CD8-positive, alpha-beta memory T cell (primary cell): ENCODE data around the gene ZBTB32. TPM values are rescaled to one million over a fixed set of nuclear protein-coding genes. Genes with fewer than 3 reads are reported as not detected.
A peak's percentile ranks its signal among the peaks of the same experiment; 100 is the strongest.

Source experiments
- CTCF ChIA-PET: fragments of 350-600 bp; sonication (Branson Sonifier 250); formaldehyde crosslinking; loops from one replicate; lab custom pipeline; 2021; ENCODE audit warnings: antibody characterized with exemption; lab: Charles Lee
- POLR2A ChIA-PET: fragments of 350-600 bp; sonication (Branson Sonifier 250); formaldehyde crosslinking; loops from one replicate; lab custom pipeline; 2021; ENCODE audit warnings: antibody characterized with exemption; lab: Charles Lee
- DNase-seq, 5 donors: peaks; one replicate each; pipeline versions ENCODE4 v3.0.0 to v3.0.0-alpha.2; 2020 to 2022; ENCODE audit warnings: mixed read lengths in 1 of 5
- H3K27ac ChIP-seq: one replicate; pipeline ENCODE4 v1.7.0; 2013; ENCODE audit warnings: low read depth, mild to moderate bottlenecking, low read length, moderate library complexity
- H3K27me3 ChIP-seq: 2 replicates; pipeline ENCODE4 v1.7.0; 2013; ENCODE audit warnings: low read length, mild to moderate bottlenecking; ENCODE audit not compliant: insufficient read depth, poor library complexity, severe bottlenecking
- H3K36me3 ChIP-seq: 2 replicates; pipeline ENCODE4 v1.7.0; 2013; ENCODE audit warnings: mild to moderate bottlenecking, low read length, moderate library complexity; ENCODE audit not compliant: insufficient read depth
- H3K4me1 ChIP-seq: 2 replicates; pipeline ENCODE4 v1.7.0; 2013; ENCODE audit warnings: mild to moderate bottlenecking, low read length, moderate library complexity; ENCODE audit not compliant: insufficient read depth
- H3K4me3 ChIP-seq: 2 replicates; pipeline ENCODE4 v1.7.0; 2013; ENCODE audit warnings: mild to moderate bottlenecking, low read length
- H3K9me3 ChIP-seq: 2 replicates; pipeline ENCODE4 v1.7.0; 2013; ENCODE audit warnings: mild to moderate bottlenecking, low read length
- H3K27ac Mint-ChIP-seq, 8 donors: one replicate each; pipeline ENCODE4 v1.8.0; 2020 to 2021; ENCODE audit warnings: mixed read lengths in 8 of 8, mild to moderate bottlenecking in 6 of 8, inconsistent platforms in 3 of 8, moderate library complexity in 3 of 8
- H3K27me3 Mint-ChIP-seq, 2 donors: one replicate each; pipeline ENCODE4 v1.8.0; 2020 to 2021; ENCODE audit warnings: mixed read lengths in 2 of 2, mild to moderate bottlenecking in 1 of 2, moderate library complexity in 1 of 2
- H3K36me3 Mint-ChIP-seq, 3 donors: one replicate each; pipeline ENCODE4 v1.8.0; 2020 to 2021; ENCODE audit warnings: mixed read lengths in 3 of 3, inconsistent platforms in 1 of 3, mild to moderate bottlenecking in 1 of 3
- H3K4me1 Mint-ChIP-seq, 3 donors: one replicate each; pipeline ENCODE4 v1.8.0; 2020 to 2021; ENCODE audit warnings: mixed read lengths in 3 of 3, inconsistent platforms in 1 of 3, mild to moderate bottlenecking in 1 of 3
- H3K4me3 Mint-ChIP-seq, 7 donors: one replicate each; pipeline ENCODE4 v1.8.0; 2020 to 2021; ENCODE audit warnings: mixed read lengths in 7 of 7, mild to moderate bottlenecking in 6 of 7, moderate library complexity in 4 of 7, inconsistent platforms in 2 of 7
- H3K9me3 Mint-ChIP-seq, 5 donors: one replicate each; pipeline ENCODE4 v1.8.0; 2020 to 2022; ENCODE audit warnings: mixed read lengths in 5 of 5, mild to moderate bottlenecking in 3 of 5, moderate library complexity in 2 of 5, inconsistent platforms in 1 of 5
- polyA plus RNA-seq: library from polyadenylated mRNA; unstranded; fragments of 300-500 nt; fragmentation: Illumina TruSeq; gene quantifications from one replicate; pipeline ENCODE4 v1.2.3, GENCODE V29; 2021
- total RNA-seq, 2 experiments: library from RNA; stranded (reverse); gene quantifications; one replicate each; pipeline ENCODE4 v1.2.3, GENCODE V29; 2021

Gene ZBTB32
- total and polyA plus RNA-seq, 3 experiments from 2014 or later: 0.77 to 225 (median 223) TPM

GRCh38 chr19:35757749-35758608 is 53.6 kb downstream of the ZBTB32 start, which contains the start of gene PROSER3:
TSS of gene PROSER3 (plus strand) at chr19:35758176. CDS start at chr19:35758216, 40 bp downstream.
- peaks cover 23 to 47% (median 24%) of the 10 kb centered on the region in 3 donors for H3K4me1 Mint-ChIP-seq
- H3K9me3 Mint-ChIP-seq: peaks cover 0 to 2% (median 0%) of the 10 kb centered on the region in 5 donors
- CTCF ChIA-PET: no interaction called here
- H3K4me3 ChIP-seq: peak within 1 kb of the TSS; percentile 100
- POLR2A ChIA-PET: interaction anchor here (0.7 to 1.4 kb wide), 4 partner anchors 10 to 201 kb away, joined by 3 to 5 read pairs (median 4); partner anchors contain the start of gene LIN37
- no peaks in the 10 kb centered on the region for H3K9me3 ChIP-seq
- H3K36me3 Mint-ChIP-seq: peaks cover 3 to 44% (median 9%) of the 10 kb centered on the region in 3 donors
- H3K4me3 Mint-ChIP-seq: peak within 1 kb of the TSS; percentile 93 to 100 (median 95)
- H3K27ac ChIP-seq: peak within 1 kb of the TSS; percentile 99
- peak; percentile 94 to 99 (median 99) for DNase-seq
- peaks cover 12% of the 10 kb centered on the region for H3K36me3 ChIP-seq
- H3K27me3 Mint-ChIP-seq: peaks cover 0 to 4% of the 10 kb centered on the region in 2 donors
- H3K27me3 ChIP-seq: no peaks in the 10 kb centered on the region
- H3K27ac Mint-ChIP-seq: peak within 1 kb of the TSS; percentile 86 to 98 (median 94)
- peaks cover 22% of the 10 kb centered on the region for H3K4me1 ChIP-seq

- DNase-seq: no peak
- H3K36me3 Mint-ChIP-seq: peaks cover 0 to 37% (median 3%) of the 10 kb centered on the region in 3 donors
- H3K27ac Mint-ChIP-seq: peak overlapping the region in 4 of 8 donors; percentile 23 to 70 (median 49)
- peaks cover 0 to 2% (median 0%) of the 10 kb centered on the region in 5 donors for H3K9me3 Mint-ChIP-seq
- peaks cover 23 to 47% (median 24%) of the 10 kb centered on the region in 3 donors for H3K4me1 Mint-ChIP-seq
- POLR2A ChIA-PET: no interaction called here
- Histone ChIP-seq H3K4me3 (no peak overlapping the region), H3K27me3 (no peaks in the 10 kb centered on the region), H3K27ac (no peak overlapping the region), H3K9me3 (no peaks in the 10 kb centered on the region), H3K36me3 (peaks cover 5% of the 10 kb centered on the region), H3K4me1 (peaks cover 22% of the 10 kb centered on the region)
- H3K27me3 Mint-ChIP-seq: peaks cover 0 to 4% of the 10 kb centered on the region in 2 donors
- CTCF ChIA-PET: no interaction called here
- peak overlapping the region in 6 of 7 donors; percentile 59 to 93 (median 68) for H3K4me3 Mint-ChIP-seq
These were observed 55.3 kb downstream of the ZBTB32 start for GRCh38 chr19:35759697-35760096.

- H3K27me3 Mint-ChIP-seq: peaks cover 0 to 2% of the 10 kb centered on the region in 2 donors
- no peak overlapping the region for H3K27ac Mint-ChIP-seq
- Histone ChIP-seq H3K27ac (no peak overlapping the region), H3K9me3 (no peaks in the 10 kb centered on the region), H3K27me3 (no peaks in the 10 kb centered on the region), H3K36me3 (peaks cover 5% of the 10 kb centered on the region), H3K4me3 (no peak overlapping the region), H3K4me1 (peaks cover 22% of the 10 kb centered on the region)
- CTCF ChIA-PET: no interaction called here
- H3K9me3 Mint-ChIP-seq: peaks cover 0 to 2% (median 0%) of the 10 kb centered on the region in 5 donors
- peak overlapping the region in 2 of 7 donors; percentile 13 to 61 for H3K4me3 Mint-ChIP-seq
- POLR2A ChIA-PET: no interaction called here
- H3K4me1 Mint-ChIP-seq: peaks cover 20 to 41% (median 20%) of the 10 kb centered on the region in 3 donors
- H3K36me3 Mint-ChIP-seq: peaks cover 0 to 44% (median 0%) of the 10 kb centered on the region in 3 donors
- no peak for DNase-seq
These were observed 56.5 kb downstream of the ZBTB32 start for GRCh38 chr19:35760711-35761349.

GRCh38 chr19:35764432-35765315 is 60.3 kb downstream of the ZBTB32 start:
- Histone ChIP-seq H3K4me3 (no peak overlapping the region), H3K27ac (no peak overlapping the region), H3K9me3 (no peaks in the 10 kb centered on the region), H3K36me3 (peaks cover 5% of the 10 kb centered on the region), H3K4me1 (no peaks in the 10 kb centered on the region), H3K27me3 (no peaks in the 10 kb centered on the region)
- Mint-ChIP-seq H3K4me1 (peaks cover 2 to 11% (median 3%) of the 10 kb centered on the region in 3 donors), H3K4me3 (no peak overlapping the region), H3K36me3 (peaks cover 0 to 55% (median 0%) of the 10 kb centered on the region in 3 donors), H3K27me3 (no peaks in the 10 kb centered on the region), H3K9me3 (no peaks in the 10 kb centered on the region), H3K27ac (no peak overlapping the region)
- POLR2A ChIA-PET: interaction anchor here (1.0 kb wide), 1 partner anchor 17 kb away, joined by 5 read pairs; no protein-coding TSS in a partner anchor
- CTCF ChIA-PET: no interaction called here
- no peak for DNase-seq

Other genes with a start within 250 kb of the ZBTB32 start
- not detected for gene KRTDAP, start 214.1 kb upstream of the ZBTB32 start, total RNA-seq
- not detected for gene KRTDAP, start 214.1 kb upstream of the ZBTB32 start, polyA plus RNA-seq
- 1 to 10 TPM; 1.7 to 2.2 TPM for gene DMKN, start 190.9 kb upstream of the ZBTB32 start, total RNA-seq
- 10.2 TPM for gene DMKN, start 190.9 kb upstream of the ZBTB32 start, polyA plus RNA-seq
- not detected for gene SBSN, start 176.2 kb upstream of the ZBTB32 start, total RNA-seq
- gene SBSN, start 176.2 kb upstream of the ZBTB32 start, polyA plus RNA-seq: not detected
- not detected for gene GAPDHS, start 171.1 kb upstream of the ZBTB32 start, total RNA-seq
- not detected for gene GAPDHS, start 171.1 kb upstream of the ZBTB32 start, polyA plus RNA-seq
- gene TMEM147, start 158.9 kb upstream of the ZBTB32 start, total RNA-seq: 10 to 100 TPM; 82.6 to 91.4 TPM
- 175 TPM for gene TMEM147, start 158.9 kb upstream of the ZBTB32 start, polyA plus RNA-seq
- not detected for gene ATP4A, start 140.9 kb upstream of the ZBTB32 start, total RNA-seq
- not detected for gene ATP4A, start 140.9 kb upstream of the ZBTB32 start, polyA plus RNA-seq
- gene PMIS2, start 118.4 kb upstream of the ZBTB32 start, total RNA-seq: not detected
- not detected for gene PMIS2, start 118.4 kb upstream of the ZBTB32 start, polyA plus RNA-seq
- 10 to 100 TPM; 37.3 to 39.3 TPM for gene HAUS5, start 91.8 kb upstream of the ZBTB32 start, total RNA-seq
- gene HAUS5, start 91.8 kb upstream of the ZBTB32 start, polyA plus RNA-seq: 6.7 TPM
- 100 to 1,000 TPM; 109 to 116 TPM for gene RBM42, start 75.5 kb upstream of the ZBTB32 start, total RNA-seq
- gene RBM42, start 75.5 kb upstream of the ZBTB32 start, polyA plus RNA-seq: 62.4 TPM
- gene ETV2, start 62.8 kb upstream of the ZBTB32 start, total RNA-seq: 1 to 10 TPM; 1.2 TPM
- 1.4 TPM for gene ETV2, start 62.8 kb upstream of the ZBTB32 start, polyA plus RNA-seq
- gene COX6B1, start 56.2 kb upstream of the ZBTB32 start, total RNA-seq: 100 to 1,000 TPM; 433 to 452 TPM
- 753 TPM for gene COX6B1, start 56.2 kb upstream of the ZBTB32 start, polyA plus RNA-seq
- under 1 TPM in 1 of 2 experiments, not detected in 1; 0.22 TPM for gene UPK1A, start 38.0 kb upstream of the ZBTB32 start, total RNA-seq
- gene UPK1A, start 38.0 kb upstream of the ZBTB32 start, polyA plus RNA-seq: not detected
- 10 to 100 TPM; 62.6 to 67.8 TPM for gene KMT2B, start 13.4 kb downstream of the ZBTB32 start, total RNA-seq
- gene KMT2B, start 13.4 kb downstream of the ZBTB32 start, polyA plus RNA-seq: 2.9 TPM
- 100 to 1,000 TPM; 108 to 110 TPM for gene IGFLR1, start 37.9 kb downstream of the ZBTB32 start, total RNA-seq
- gene IGFLR1, start 37.9 kb downstream of the ZBTB32 start, polyA plus RNA-seq: 96.7 TPM
- 10 to 100 TPM; 29.0 to 32.2 TPM for gene U2AF1L4, start 40.9 kb downstream of the ZBTB32 start, total RNA-seq
- gene U2AF1L4, start 40.9 kb downstream of the ZBTB32 start, polyA plus RNA-seq: 37.5 TPM
- gene PSENEN, start 41.1 kb downstream of the ZBTB32 start, total RNA-seq: 10 to 100 TPM; 50.8 to 57.8 TPM
- gene PSENEN, start 41.1 kb downstream of the ZBTB32 start, polyA plus RNA-seq: 101 TPM
- 10 to 100 TPM in 1 of 2 experiments, 1 to 10 TPM in 1; 8.8 to 10.5 TPM for gene LIN37, start 44.0 kb downstream of the ZBTB32 start, total RNA-seq
- 12.7 TPM for gene LIN37, start 44.0 kb downstream of the ZBTB32 start, polyA plus RNA-seq
- not detected for gene HSPB6, start 52.5 kb downstream of the ZBTB32 start, total RNA-seq
- gene HSPB6, start 52.5 kb downstream of the ZBTB32 start, polyA plus RNA-seq: not detected
- 10 to 100 TPM; 35.2 to 40.5 TPM for gene PROSER3, start 53.6 kb downstream of the ZBTB32 start, total RNA-seq
- gene PROSER3, start 53.6 kb downstream of the ZBTB32 start, polyA plus RNA-seq: 8.3 TPM
- gene ARHGAP33, start 71.0 kb downstream of the ZBTB32 start, total RNA-seq: 10 to 100 TPM in 1 of 2 experiments, 1 to 10 TPM in 1; 9.2 to 11.9 TPM
- 0.71 TPM for gene ARHGAP33, start 71.0 kb downstream of the ZBTB32 start, polyA plus RNA-seq
- gene PRODH2, start 108.3 kb downstream of the ZBTB32 start, total RNA-seq: not detected
- not detected for gene PRODH2, start 108.3 kb downstream of the ZBTB32 start, polyA plus RNA-seq
- gene NPHS1, start 147.9 kb downstream of the ZBTB32 start, total RNA-seq: not detected
- not detected for gene NPHS1, start 147.9 kb downstream of the ZBTB32 start, polyA plus RNA-seq
- gene KIRREL2, start 152.4 kb downstream of the ZBTB32 start, total RNA-seq: under 1 TPM; 0.62 to 0.83 TPM
- gene KIRREL2, start 152.4 kb downstream of the ZBTB32 start, polyA plus RNA-seq: not detected
- under 1 TPM; 0.85 to 0.86 TPM for gene APLP1, start 164.0 kb downstream of the ZBTB32 start, total RNA-seq
- gene APLP1, start 164.0 kb downstream of the ZBTB32 start, polyA plus RNA-seq: not detected
- gene NFKBID, start 196.0 kb downstream of the ZBTB32 start, total RNA-seq: 10 to 100 TPM; 63.3 to 66.5 TPM
- gene NFKBID, start 196.0 kb downstream of the ZBTB32 start, polyA plus RNA-seq: 3.0 TPM
- 10 to 100 TPM; 53.4 to 60.1 TPM for gene HCST, start 198.0 kb downstream of the ZBTB32 start, total RNA-seq
- gene HCST, start 198.0 kb downstream of the ZBTB32 start, polyA plus RNA-seq: 1,883 TPM
- gene TYROBP, start 203.7 kb downstream of the ZBTB32 start, total RNA-seq: 1 to 10 TPM; 6.4 to 6.8 TPM
- gene TYROBP, start 203.7 kb downstream of the ZBTB32 start, polyA plus RNA-seq: 96.2 TPM
- 10 to 100 TPM; 12.4 to 12.5 TPM for gene LRFN3, start 231.8 kb downstream of the ZBTB32 start, total RNA-seq
- 3.0 TPM for gene LRFN3, start 231.8 kb downstream of the ZBTB32 start, polyA plus RNA-seq